HUDEP-2 (cell line): Measurements from ENCODE around the gene ARIH1.
"Not testable (repeated sequence)": the region's sequence is repeated elsewhere in the genome, so short reads cannot be mapped to it uniquely, and the experiment has no call there.

ENCODE experiments used
- DNase-seq, 76 experiments: peaks; one replicate each; lab custom pipeline; 2025; ENCODE audit not compliant: unreplicated experiment in 76 of 76; lab: John Stamatoyannopoulos, UW

Gene ARIH1

DNA sequence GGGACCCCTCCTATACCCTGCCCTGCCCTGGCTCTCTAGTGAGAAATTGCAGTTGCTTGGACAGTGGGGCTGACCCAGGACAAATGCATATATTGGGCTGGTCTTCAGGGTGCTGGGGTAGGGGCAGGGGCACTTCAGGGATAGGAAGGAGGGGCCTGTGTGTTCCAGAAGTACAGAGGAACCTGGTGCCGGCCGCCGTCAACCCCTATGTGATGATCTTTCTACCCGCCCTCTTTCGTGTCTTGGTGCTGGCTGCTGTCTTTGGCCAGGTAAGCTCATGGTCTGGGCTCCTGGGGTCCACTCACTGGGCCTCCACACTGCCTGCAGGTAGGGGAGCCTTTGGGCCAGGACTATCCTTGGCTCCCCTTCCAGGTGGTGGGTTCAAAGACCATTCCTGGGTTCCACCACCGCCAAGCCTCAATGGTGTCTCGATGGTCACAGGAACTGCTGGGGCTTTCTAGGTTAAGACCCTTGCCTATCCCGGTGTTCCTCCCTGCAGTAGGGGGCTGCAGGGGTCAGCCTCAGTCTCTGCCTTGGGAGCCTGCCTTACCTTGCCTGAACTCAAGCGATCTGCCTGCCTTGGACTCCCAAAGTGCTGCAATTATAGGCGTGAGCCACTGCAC is 174.6 kb downstream of the ARIH1 start:
- DNase-seq = not testable (repeated sequence)
